ENCODE results near the gene RUNX3.

The RUNX3 gene

DNA sequence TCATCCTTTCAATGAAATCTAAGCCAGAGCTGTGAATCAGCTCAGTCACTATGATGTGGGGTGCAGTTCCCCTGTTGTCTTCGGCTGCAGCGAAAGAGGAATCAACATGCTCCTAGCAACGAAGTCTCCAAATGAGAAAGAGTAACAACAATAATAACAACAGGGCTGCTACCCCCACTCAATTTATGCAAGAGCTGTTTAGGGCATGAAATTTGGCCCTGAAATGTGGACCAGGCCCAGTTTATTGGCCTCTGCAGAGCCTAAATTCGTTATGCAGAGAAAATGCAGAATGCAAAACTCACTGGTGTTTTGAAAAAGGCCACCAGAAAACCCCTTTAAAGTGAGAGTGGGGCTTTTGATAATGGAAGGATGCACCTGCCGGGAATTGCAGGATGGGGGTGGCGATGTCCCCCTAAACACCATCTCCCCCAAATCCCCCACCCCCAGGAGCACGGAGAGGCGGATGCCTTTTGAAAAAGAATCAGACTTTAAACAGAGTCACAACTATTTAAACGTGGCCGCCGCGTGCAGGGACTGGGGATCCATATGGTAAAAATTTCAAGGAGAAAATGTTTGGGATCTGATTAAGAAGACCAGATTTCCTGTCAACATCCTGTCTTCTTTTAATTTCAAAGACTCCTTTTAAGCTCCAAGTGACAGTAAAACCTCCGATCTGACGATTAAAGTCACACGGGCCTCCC is 1.9 kb downstream of the RUNX3 start:
- no peak for DNase-seq

DNA sequence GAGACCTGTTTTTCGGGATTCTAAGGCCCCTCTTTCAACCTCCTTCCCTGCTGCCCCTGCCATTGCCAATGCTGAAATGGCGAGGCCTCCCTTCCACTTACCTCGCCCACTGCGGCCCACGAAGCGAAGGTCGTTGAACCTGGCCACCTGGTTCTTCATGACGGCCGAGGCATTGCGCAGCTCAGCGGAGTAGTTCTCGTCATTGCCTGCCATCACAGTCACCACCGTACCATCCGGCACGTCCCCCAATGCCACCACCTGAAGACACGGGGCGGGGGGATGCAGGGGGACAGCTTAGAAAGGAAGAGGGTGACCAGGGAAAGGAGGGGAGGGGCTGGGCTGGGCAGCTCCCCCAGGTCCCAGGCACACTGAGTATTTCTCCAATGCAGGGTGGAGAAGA is 2.6 kb downstream of the RUNX3 start:
- DNase-seq: no peak

DNA sequence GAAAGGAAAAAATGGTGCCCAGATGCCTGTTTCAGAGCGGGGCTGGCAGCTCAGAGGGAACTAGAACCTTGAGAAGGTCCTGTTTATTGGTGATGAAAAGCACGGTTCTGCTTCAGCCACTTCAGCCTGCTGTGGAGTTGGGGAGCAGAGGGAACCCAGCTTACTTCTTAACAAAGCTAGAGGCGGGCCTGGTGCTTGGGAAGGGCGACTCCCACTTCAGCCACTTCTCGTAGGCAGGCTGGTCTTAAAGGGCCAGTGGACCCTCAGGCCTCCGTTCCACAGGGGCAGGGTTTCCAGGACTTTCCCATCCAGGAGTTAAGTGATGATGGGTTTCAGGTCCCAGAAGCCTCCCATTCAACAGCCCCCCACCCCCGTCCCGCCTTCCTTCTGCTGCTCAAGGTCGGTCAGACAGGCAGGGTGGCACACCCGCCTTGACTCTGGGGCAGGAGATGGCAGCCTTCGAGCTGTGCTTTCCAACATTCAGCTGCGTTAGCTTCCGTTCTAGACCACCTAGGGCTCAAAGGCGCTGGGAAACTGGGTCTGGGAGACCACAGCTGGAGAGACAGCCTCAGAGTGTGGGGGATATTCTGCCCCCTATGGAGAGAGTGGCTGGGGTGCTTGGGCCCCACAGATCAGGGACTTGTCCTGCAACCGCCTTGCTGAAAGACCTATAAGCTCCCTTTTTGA is 3.4 kb downstream of the RUNX3 start:
- DNase-seq: no peak

DNA sequence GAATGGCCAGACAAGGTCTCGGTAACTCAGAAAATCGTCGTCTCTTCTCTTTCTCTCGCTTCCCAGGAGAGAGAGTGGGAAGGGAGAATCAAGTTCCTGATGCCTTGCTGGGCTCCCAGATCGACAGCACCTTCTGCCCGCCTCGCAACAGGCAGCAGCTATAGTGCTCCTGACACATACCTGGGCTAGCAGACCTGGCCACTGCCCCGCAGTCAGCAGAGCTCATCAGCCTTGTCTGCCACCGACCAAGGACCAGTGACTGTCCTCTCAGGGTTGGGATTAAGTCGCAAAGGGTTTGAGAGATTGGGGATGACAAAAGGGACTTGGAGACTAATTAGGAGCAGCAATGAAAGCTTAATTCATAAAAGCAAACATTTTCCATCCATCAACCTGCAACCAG is 4.1 kb downstream of the RUNX3 start:
- DNase-seq: no peak

DNA sequence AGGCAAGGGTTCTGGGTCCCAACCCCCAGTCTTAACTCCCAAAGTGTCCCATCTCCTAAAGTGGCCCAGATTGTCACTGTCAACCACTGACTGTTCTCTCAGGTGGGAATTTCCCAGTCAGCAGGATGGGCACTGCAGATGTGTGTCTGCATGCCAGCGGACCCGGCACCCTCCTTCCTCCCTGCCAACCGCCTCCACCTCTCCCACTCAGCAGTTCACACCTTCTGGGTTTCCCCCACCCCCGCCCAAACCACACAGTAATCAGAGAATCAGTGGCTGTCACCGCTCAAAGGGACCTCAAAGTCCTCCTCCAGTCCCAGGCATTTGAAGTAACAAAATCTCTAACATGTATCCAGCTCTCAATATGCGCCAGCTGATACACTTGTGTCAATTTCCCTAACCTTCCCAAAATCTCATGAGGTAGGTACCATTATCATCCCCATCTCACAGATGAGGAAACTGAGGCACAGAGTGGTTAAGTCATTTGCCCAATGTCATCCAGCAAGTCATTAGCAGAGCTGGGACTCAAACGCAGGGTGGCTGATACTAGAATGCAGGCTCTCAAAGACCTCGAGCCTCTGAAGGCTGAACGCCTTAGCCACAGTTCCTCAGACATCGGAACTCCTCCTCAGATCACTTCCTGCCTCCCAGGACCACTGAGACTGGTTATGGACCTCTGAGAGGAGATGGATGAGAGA is 4.8 kb downstream of the RUNX3 start:
- peak; percentile 84 for DNase-seq

DNA sequence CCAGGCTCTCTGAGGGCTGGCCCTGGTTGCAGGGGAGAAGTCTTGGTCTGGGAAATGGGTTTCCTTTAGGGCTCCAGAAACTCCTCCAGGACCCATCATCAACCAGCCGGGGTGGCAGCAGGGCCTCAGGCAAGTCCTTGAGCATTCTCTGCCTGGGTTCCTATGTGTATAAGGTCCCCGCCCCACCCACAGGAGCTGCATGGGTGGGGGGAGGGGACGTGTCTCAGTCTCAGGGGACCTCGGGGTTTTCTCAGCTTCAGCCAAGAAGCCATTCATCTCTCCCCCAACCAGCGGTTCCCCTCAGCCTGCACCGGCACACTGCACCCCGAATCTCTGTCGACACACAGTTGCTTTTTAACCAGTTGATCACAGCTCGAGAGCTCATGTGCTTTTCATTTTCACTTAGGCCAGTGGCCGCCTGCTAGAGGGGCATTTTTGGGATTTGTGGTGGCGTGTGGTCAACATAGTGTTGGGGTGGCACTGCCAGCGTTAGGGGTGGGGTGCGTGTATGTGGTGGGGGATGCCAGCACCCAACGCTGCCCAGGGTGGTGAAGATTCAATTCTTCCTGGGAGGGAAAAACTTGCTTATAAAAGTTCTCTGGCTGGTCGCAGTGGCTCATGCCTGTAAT is 6.5 kb downstream of the RUNX3 start:
- no peak for DNase-seq

DNA sequence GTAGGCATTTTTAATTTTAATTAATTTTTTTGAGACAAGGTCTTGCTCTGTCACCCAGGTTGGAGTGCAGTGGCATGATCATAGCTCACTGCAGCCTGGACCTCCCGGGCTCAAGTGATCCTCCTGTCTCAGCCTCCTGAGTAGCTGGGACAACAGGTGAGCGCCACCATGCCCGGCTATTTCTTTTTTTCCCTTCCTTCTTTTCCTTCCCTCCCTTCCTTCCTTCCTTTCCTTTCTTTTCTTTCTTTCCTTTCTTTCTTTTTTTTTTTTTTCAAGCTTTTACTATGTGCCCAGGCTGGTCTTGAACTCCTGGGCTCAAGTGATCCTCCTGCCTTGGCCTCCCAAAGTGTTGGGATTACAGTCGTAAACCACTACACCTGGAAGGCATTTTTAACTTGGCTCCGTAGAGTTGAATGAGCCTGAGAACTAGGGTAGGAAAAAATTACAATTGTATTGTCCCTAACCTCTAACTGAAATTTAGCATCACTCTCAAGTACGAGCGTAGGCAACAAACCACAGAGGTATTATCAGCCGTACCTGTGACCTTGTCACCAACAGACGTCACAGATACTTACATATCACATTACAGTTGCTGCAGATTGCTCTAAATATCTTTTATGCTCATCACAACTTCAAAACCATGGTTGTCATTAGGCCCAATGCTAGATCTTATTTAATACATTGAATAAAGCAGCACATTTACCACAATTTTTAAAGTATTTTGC is 8.0 kb downstream of the RUNX3 start:
- DNase-seq: no peak

DNA sequence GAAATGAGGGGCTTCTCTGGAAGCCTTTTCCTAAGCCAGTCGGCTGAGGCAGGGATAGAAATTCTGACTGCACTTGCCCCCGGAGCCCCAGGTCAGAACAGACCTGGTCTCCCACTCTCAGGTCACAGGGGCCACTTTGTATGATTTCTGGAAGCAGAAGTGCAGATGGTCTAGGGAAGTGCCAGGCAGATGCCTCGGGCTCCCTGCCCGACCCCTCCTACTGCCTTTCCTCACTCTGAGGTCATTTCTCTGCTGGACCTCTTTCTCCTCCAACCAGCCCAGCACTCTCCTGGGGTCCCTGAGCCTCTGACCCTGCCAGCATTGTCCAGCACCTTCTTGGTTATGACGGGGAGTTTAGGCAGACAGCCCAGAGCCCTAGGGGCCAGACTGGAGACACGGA is 8.7 kb downstream of the RUNX3 start:
- no peak for DNase-seq

DNA sequence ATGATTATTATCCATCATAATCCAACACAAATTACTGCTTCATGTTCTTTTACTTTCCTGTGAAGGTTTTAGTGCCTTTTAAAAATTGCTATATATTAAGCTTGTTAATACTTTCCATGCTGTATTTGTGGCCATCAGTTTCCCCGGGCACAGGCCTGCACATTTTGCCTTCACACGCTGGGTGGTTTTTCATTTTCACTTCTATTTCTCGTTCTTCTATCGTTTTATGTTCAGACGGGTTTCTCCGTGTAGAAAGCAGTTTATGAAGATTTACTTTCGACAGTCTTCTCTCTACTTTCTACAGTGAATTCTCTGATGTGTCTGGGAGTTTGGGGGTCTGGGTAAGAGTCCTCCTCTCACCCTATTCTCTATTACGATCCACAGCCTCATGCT is 9.5 kb downstream of the RUNX3 start:
- no peak for DNase-seq

DNA sequence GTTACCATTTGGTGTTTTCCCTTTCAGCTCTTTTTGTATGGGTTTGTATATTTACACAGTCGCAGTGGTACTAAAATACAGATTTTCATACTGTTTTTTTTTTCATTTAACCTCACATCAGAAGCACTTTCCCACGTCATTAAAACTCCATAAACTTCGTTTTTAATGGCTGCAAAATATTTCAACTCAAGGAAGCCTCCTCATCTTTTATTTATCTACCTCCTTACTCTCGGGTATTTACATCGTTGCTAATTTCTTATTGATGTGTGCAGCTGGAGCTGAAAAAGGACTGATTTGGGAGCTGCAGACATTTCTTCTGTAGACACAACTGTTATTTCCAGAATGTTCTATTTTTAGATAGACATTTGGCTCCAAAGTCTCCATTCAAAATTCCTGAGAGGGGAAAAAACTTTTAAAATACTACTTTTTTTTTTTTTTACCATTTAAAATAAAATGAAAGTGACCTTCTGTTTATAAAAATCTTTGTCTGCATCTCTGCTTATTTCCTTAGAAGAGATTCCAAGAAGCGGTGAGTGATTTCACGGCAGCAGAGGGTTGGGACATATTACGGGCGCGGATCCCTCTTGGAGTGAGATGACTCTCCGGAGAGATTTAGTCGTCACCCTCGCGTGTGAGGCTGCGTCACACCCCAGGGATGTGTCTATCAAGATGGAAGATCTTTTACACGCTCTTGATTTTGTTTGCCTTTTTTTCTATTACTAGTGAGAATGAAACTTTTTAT is 10.1 kb downstream of the RUNX3 start:
- peak; percentile 80 for DNase-seq

DNA sequence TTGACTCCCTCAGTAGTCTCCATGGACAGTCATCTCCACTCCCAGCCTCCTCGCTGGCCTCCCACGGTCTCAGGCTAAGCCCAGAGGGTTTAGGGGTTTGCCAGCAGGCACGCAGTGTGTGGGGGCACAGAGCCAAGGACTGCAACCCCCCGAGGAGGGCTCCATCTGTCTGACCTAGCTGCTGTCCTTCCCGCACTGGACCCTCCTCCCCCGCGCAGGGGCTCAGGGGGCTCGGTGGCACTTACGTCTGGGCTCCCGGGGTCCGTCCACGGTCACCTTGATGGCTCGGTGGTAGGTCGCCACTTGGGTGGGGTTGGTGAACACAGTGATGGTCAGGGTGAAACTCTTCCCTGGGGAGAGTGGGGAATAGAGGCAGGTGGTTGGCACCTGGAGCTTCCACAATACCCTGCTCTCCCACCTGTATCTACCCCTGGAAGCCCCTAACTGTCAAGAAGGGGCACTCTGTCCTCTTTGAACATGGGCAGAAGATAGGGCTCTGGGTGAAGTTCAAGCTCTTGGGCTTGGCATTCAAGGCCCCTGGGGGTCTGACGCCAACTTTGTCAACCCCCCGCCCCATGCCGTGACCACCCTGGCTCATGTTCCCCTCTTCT is 11.0 kb downstream of the RUNX3 start:
- DNase-seq: no peak

DNA sequence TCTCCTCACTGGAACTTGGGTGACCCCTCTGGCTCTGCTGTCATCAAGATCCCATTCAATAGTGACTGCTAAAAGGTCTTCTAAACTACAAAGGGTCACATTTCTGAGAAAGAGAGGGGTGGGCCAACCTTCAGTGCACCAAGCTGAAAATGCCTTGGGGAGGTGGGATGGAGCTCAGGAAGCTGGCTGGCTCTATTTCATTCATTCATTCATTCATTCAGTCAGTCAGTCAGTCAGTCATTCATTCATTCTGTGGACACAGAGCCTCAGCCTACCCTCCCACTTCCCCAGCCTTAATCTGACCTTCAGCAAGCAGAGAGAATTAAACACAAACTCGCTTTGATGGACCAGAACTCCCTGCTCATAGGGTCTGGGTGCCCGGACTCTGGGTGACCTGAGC is 11.7 kb downstream of the RUNX3 start:
- no peak for DNase-seq

DNA sequence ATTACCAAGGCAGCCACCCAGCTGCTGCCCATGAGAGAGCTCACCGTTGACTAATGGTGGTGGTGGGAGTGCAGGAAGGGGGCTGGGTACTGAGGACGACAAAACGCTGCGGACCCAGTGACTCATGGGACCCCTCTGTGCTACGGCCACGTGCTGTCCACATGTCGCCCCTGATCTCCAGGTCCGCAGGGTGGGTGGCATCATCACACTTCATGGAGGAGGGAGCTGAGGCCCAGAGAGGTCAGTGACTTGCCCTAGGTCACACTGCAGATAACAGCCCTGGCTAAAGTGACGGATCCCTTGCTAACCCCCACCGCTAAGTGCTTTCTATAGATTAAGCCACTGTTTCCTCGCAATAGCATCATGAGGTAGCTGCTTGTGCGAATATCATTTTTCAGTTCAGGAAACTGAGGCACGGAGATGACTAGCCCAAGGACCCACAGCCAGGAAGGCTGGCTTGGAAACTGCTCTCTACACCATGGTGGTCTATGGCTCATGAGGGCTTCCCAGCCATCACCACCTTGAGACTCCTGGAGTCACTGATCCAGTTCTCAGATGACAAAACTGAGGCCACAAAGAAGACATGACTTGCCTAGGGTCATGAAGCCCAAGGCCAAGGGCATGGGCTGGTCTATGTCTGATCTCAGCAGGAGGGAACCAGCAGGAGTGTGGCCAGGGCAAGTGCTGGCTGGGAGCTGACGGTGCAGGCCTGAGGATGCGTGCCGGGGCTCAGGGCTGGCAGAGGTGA is 12.6 kb downstream of the RUNX3 start:
- DNase-seq: no peak

DNA sequence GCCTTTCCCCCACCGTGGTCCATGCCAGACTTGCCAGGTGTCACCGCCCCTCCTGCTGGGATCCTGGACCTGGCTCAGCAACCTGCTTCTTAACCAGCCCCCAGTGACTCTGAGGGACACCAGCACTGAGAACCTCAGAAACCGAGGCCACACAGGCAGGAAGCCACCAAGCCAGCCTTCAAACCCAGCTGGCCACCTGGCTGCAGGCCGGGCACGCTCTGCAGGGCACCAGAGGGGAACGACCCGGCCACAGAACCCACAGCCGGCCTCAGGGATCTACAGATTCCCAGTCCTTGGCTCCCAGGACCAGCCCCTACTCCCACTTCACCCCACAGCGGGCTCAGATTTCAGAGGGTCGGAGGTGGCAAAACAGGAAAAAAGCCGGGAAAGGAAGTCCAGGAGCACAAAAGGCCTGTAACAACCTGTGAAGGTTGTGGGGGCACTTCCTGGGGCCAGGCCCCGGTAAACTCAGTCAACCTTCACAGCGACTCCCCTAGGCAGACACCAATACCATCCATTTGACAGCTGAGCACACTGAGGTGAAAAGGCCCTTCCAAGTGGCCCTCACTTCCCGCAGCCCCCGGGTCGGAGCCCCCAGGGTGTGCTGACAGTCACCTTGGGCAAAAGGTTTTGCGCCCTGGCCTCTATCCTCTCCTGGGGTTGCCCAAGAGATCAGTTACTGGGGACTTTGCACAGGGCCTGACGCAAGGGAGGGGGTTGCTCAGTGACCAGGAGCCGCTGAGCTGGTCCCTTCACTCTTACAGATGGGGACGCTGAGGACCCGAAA is 14.1 kb downstream of the RUNX3 start:
- DNase-seq: no peak

DNA sequence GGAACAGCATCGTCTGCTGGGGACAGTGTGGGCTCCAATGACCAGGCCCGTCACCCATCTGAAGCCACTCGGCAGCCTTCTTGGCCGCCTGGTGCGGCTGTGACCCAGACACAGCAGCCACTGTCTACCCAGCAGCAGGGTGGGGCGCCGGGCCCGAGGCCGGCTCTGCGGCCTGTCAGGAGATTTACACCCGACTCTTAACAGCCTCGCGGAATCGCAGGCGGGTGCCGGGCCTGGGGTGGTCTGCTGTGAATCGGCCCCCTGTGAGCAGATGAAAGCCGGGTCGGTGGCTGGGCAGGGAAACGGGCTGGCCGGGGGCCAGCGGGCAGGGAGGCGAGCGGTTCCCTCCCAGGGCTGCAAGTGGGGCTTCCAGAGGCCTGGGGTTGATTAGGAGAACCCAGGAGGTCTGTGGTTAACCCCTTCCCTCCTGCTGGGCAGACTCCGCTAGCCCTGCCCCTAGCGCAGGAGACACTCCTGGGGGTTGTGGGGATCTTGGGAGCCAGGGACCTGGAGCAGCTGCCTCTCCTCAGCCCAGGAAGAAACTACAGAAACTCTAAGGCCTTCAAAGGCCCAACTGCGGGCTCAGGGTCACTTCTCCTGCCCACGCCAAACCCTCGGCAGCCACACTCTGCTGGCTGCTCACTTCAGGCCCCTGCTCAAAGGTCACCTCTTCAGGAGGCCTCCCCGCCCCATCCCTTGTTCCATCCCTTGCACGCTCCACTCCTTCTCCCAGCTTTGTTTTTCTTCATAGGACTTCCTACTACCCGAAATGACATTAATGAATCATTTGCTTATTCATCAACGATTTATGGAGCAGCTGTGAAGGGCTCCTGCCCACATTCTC is 15.6 kb downstream of the RUNX3 start:
- no peak for DNase-seq

DNA sequence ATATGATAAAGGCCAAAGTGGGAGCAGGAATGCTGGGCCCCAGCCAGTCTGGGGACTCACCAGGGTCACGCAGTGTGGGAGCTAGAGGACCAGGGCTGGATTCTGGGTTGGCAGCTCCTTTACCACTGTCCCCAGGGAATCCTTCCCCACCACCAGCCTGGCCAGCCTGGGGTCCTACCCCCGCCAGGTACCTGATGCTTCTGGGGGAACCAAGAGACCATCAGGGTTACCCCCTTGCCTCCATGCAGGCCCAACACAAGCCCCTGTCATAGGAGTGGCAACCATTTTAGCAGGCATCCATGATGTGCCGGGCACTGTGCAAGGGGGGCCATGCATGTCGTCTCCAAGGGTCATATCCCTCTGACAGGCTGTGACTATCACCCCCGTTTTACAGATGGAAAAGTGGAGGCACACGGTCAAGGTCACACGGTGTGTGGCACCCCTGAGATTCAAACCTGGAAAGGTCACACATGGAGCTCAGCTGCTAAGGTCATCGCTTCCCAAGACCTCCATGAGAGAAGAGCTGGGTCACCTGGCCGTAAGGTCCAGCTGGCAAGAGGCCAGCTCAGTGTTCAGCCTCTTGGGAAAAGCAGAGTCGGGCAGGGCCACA is 16.4 kb downstream of the RUNX3 start:
- DNase-seq: no peak

DNA sequence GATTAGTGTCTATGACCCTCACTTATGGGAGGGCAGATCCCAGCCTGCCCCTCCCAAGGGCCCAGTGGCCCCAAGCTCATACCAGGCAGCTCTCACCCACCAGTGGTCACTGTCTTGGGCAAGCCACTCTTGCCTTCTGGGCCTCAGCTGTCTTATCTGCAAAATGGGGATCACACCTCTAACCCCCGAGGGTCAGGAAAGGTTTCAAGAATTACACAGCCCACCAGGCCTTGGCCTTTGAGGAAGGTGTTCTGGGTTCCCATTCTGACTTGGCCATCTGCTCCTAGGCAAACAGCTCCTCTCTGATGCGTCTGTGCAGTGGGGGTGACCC is 16.8 kb downstream of the RUNX3 start:
- DNase-seq: no peak

DNA sequence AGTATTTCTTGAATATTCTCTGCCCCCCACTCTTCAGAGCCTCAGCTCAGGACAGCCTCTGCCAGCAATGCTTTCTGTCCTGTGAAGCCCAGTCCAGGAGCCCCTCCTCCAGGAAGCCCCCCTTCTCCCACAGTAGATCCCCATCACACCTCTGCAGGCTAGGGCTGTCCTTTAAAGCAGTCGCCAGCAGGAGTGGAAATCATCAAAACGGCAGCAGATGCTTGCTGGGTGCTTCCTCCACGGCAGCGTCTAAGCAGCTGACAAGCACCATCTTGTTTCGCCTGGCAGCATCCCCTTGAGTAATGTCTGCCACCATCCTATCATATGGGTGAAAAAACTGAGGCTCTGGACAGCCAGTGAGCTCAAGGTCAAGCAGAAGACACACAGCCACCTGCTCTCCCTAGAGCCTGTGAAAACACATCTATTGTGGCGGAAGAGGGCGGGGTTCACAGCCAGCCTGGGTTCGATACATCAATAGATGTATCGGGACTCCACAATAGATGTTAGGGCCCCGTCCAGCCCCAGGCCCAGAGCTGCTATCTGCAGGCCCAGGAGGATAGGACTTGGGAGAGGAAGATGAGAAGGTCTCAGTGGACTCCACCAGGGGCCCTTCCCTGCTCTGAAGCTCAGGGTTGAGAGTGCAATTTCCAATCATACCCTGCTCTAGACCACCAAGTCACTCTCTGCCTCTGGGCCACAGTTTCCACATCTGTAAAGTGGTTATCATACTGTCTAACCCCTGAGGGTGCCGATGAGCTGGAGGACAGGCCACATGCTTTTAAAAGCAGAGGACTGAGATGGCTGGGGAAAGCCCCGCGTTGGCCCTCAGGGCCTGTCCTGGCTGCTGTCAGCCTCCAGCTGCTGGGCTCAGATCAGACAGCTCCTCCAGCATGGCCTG is 17.5 kb downstream of the RUNX3 start:
- no peak for DNase-seq
